Measurements from ENCODE around the gene FAM221B. TPM values are rescaled to one million over a fixed set of nuclear protein-coding genes. Genes with fewer than 3 reads are reported as not detected.

Gene FAM221B
- total and polyA plus RNA-seq, 9 of the 15 experiments (the other 6 are each of a cell fraction or from before 2014, with no cell fraction given), result 0.01 TPM; not detected in 8

DNA sequence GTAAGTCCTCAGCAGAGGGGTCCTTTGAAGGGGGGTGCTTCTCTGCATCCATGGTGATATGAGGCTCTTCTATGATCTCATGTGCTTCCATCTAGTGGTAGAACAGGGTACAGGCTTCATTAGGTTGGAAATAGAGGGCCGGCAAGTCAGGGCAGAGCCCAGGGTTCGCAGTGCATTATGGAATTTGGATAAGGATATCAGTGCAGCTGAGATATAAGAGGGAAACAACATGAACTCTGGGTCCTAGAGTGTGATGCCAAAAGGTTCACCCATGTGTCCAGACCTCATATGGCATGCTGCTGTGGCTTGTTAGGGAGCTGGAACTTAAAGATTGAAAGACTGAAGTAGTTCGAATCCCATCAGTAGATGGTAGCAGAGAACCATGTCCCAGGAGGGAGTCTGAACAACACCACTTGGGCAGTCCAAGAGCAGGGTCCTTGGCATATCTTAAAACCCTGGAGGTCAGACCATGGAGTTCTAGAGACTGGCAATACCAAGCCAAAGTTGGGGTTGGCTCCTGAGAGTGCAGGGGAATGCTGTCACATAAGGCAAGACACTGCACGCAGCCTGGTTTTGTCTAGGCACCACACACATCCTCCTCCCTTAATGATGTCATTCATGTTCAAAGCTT, 2.3 kb downstream of the FAM221B start (continued):
- TF ChIP-seq, protein P1, sequence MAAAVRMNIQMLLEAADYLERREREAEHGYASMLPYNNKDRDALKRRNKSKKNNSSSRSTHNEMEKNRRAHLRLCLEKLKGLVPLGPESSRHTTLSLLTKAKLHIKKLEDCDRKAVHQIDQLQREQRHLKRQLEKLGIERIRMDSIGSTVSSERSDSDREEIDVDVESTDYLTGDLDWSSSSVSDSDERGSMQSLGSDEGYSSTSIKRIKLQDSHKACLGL (CRISPR knock-in tag; IDR thresholded peaks at IDR 0.05; ENCODE audit: borderline replicate concordance, poor library complexity, severe bottlenecking), result no peak
- TF ChIP-seq NUFIP1 (IDR thresholded peaks at IDR 0.05; ENCODE audit: partially characterized antibody), result no peak

DNA sequence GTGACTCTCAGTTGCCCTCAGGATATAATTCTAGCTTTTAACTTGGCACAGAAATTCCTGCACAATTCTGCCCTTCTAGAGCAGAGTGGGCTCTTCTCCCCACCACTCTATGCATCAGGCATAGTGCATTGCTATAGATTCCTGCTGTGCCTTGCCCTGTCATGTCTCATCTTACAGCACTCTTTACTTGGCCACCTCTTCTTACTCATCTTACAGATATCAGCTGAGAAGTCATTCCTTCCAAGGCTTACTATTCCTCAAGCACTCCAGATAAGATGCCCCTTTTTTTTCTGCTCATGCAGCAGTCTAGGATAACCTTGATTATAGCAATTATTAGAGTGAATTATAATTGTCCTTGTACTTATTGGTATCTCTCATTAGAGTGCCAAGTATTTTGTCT, 5.6 kb downstream of the FAM221B start:
- H3K9me1 ChIP-seq (ENCODE audit: control insufficient read depth, insufficient read depth, low read length), result no peaks in the 10 kb centered on the region
- ChIA-PET CTCF (ENCODE audit: low intra/inter-chr PET ratio) (no interaction called here), POLR2A (no interaction called here)
- H4K20me1 ChIP-seq (replicated peaks; ENCODE audit: control insufficient read depth, insufficient read depth, low read length), result no peaks in the 10 kb centered on the region
- intact Hi-C loops (cut with micrococcal nuclease), result no loop called here
- no peak for ATAC-seq
- no TSS peak for BruUV-seq (replicated peaks)
- in situ Hi-C loops (cut with MboI), result no loop called here
- H3K9me3 ChIP-seq (replicated peaks; ENCODE audit: control insufficient read depth, insufficient read depth, low read depth, low read length), result no peaks in the 10 kb centered on the region
- no peak overlapping the region for H3K9ac ChIP-seq (ENCODE audit: insufficient read depth in 1 of 2, low read depth in 2 of 2, low read length in 2 of 2)
- no peak overlapping the region for H3K4me3 ChIP-seq
- TF ChIP-seq ZNF217 (CRISPR knock-in tag; IDR thresholded peaks at IDR 0.05), result no peak
- TF ChIP-seq EZH2 (IDR thresholded peaks at IDR 0.05; ENCODE audit: borderline replicate concordance, low read depth, low read length), result no peak
- no peak for TF ChIP-seq CBX3 (IDR thresholded peaks at IDR 0.05; ENCODE audit: borderline replicate concordance in 1 of 2, low read length in 2 of 2)
- no peak for TF ChIP-seq HSF4 (CRISPR knock-in tag; IDR thresholded peaks at IDR 0.05; ENCODE audit: borderline replicate concordance)
- TF ChIP-seq MCM2 (IDR thresholded peaks at IDR 0.05; ENCODE audit: low read depth), result no peak
- TF ChIP-seq, protein P2, sequence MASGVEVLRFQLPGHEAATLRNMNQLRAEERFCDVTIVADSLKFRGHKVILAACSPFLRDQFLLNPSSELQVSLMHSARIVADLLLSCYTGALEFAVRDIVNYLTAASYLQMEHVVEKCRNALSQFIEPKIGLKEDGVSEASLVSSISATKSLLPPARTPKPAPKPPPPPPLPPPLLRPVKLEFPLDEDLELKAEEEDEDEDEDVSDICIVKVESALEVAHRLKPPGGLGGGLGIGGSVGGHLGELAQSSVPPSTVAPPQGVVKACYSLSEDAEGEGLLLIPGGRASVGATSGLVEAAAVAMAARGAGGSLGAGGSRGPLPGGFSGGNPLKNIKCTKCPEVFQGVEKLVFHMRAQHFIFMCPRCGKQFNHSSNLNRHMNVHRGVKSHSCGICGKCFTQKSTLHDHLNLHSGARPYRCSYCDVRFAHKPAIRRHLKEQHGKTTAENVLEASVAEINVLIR (CRISPR knock-in tag; IDR thresholded peaks at IDR 0.05), result no peak
- TF ChIP-seq ZZZ3 (IDR thresholded peaks at IDR 0.05), result no peak
- TF ChIP-seq ZNF584 (CRISPR knock-in tag; IDR thresholded peaks at IDR 0.05; ENCODE audit: low read depth), result no peak
- no peak for TF ChIP-seq ILK (tag; IDR thresholded peaks at IDR 0.05; ENCODE audit: borderline replicate concordance, low read depth)
- TF ChIP-seq, protein P3, sequence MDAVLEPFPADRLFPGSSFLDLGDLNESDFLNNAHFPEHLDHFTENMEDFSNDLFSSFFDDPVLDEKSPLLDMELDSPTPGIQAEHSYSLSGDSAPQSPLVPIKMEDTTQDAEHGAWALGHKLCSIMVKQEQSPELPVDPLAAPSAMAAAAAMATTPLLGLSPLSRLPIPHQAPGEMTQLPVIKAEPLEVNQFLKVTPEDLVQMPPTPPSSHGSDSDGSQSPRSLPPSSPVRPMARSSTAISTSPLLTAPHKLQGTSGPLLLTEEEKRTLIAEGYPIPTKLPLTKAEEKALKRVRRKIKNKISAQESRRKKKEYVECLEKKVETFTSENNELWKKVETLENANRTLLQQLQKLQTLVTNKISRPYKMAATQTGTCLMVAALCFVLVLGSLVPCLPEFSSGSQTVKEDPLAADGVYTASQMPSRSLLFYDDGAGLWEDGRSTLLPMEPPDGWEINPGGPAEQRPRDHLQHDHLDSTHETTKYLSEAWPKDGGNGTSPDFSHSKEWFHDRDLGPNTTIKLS (IDR thresholded peaks at IDR 0.05; ENCODE audit: borderline replicate concordance, low read depth), result no peak
- TF ChIP-seq, protein P4, sequence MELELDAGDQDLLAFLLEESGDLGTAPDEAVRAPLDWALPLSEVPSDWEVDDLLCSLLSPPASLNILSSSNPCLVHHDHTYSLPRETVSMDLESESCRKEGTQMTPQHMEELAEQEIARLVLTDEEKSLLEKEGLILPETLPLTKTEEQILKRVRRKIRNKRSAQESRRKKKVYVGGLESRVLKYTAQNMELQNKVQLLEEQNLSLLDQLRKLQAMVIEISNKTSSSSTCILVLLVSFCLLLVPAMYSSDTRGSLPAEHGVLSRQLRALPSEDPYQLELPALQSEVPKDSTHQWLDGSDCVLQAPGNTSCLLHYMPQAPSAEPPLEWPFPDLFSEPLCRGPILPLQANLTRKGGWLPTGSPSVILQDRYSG (tag; conservative IDR thresholded peaks at IDR 0.05; ENCODE audit: low read depth), result no peak
- TF ChIP-seq TSC22D4 (tag; IDR thresholded peaks at IDR 0.05), result no peak
- TF ChIP-seq ZBTB17 (CRISPR knock-in tag; IDR thresholded peaks at IDR 0.05), result no peak
- TF ChIP-seq ZNF134 (CRISPR knock-in tag; conservative IDR thresholded peaks at IDR 0.05), result no peak
- H3K4me2 ChIP-seq (ENCODE audit: insufficient read depth, low read length), result no peak overlapping the region
- H3K79me2 ChIP-seq (ENCODE audit: control insufficient read depth, insufficient read depth, low read length), result no peaks in the 10 kb centered on the region
- no peak for FAIRE-seq
- H3K27ac ChIP-seq (ENCODE audit: extremely low read depth, low read depth, low read length), result no peak overlapping the region
- no peaks in the 10 kb centered on the region for H3K36me3 ChIP-seq (ENCODE audit: control insufficient read depth, insufficient read depth, low read length)
- H3K27me3 ChIP-seq (ENCODE audit: control insufficient read depth in 2 of 2, insufficient read depth in 2 of 2, low read length in 2 of 2), result no peaks in the 10 kb centered on the region
- DNase-seq (ENCODE audit: extremely low read depth in 1 of 4, low spot score in 3 of 4), result no peak
- H2AFZ ChIP-seq (ENCODE audit: low read depth, low read length), result no peak overlapping the region
- H3K4me1 ChIP-seq (replicated peaks in 1 of 2; ENCODE audit: control insufficient read depth in 2 of 2, insufficient read depth in 2 of 2, low read length in 2 of 2), result no peaks in the 10 kb centered on the region; a peak in 1 of 5 replicates

All from K562 (cell line).